Stimulated activated CD4-positive, alpha-beta T cell treated with anti-CD3 and anti-CD28 coated beads, Interleukin-1b, Interleukin-23, amount 100 ng/mL, for 4 hours (primary cell): ENCODE data around the gene EHD4.

ENCODE experiments used
- DNase-seq, 2 donors: peaks; one replicate each; pipeline ENCODE4 v3.0.0-alpha.2; 2020; ENCODE audit warnings: low read depth in 2 of 2

EHD4 gene

GRCh38 chr15:41957021-41957897, 15.1 kb downstream of the EHD4 start:
- no peak for DNase-seq

DNA sequence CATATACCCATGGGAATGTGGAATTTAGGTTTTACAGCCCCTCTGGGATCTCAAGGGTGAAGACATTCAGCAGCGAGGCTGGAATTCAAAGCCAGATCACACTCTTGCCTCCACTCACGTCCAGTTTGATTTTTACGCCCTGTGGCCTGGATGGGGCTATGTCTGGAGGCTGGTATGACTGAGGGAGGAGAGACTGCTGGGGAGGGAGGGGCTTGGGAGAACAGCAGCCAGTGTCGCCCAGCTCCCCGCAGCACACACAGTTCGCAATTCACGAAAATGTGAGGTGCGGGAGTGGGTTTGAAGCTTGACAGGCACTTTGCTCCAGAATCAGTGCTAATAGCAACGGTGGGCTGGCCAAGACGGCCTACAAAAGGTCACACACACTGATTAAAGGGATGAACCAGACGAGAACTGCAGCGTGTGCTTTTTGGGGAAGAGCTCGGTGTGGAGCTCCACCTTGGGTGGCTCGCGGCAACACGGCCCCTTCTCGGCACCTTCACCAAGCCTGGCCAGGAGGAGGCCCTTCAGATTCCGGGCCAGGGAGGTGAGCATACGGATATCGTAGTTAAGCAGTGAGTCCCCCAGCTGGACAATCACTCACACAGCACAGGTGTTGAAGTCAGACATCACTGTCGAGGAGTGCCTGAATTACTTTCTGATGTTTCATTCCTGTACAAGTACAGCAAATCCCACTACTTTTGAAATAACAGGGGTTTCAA, 16.4 kb downstream of the EHD4 start:
- DNase-seq, result no peak

GRCh38 chr15:41955100-41955499, 17.3 kb downstream of the EHD4 start:
- DNase-seq, result no peak

- DNase-seq, result no peak
These were observed 18.3 kb downstream of the EHD4 start for GRCh38 chr15:41954036-41954435.

- no peak for DNase-seq
These were observed 20.3 kb downstream of the EHD4 start for GRCh38 chr15:41952013-41952563.

GRCh38 chr15:41951571-41951970, 20.8 kb downstream of the EHD4 start:
- DNase-seq, result no peak

GRCh38 chr15:41950489-41950888, 21.9 kb downstream of the EHD4 start:
- no peak for DNase-seq

DNA sequence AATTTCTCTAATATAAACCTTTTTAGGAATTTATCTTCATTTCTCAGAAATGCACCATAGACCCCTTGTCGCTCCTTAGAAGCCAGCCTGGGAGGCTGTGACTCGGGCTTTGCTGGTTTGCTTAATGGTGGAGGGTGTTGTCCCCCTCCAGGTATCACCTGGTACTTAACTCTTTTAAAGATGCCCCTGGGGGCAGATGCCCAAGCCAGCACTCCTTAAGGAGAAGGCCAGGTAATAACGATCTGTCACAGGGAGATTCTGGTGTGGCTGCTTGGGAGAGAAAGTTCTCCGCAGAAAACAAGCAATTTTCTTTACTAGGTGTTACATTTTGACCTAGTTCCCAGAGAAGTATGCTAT, 22.3 kb downstream of the EHD4 start:
- DNase-seq, result no peak

- DNase-seq, result no peak
These were observed 22.8 kb downstream of the EHD4 start for GRCh38 chr15:41949401-41950126.

- DNase-seq, result no peak
These were observed 23.9 kb downstream of the EHD4 start for GRCh38 chr15:41948490-41948889.

DNA sequence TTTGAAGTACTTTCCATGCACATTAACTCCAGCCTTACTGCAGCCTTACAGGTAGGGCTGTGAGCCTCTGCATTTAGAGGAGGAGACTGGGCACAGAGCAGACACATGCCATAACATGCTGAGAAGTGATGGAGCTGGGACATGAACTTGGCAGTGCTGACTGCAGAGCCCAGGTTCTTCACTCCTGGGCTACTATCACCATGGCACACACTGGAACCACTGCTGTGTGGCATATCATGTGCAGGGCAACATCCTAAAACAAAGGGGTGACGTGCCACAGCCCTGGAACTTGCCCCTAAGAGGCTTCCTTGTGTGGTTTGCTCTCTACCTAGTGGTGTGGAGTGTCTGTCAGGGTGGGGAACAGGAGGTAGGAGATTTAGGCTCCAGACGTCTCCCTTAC, 25.4 kb downstream of the EHD4 start:
- DNase-seq, result no peak

DNA sequence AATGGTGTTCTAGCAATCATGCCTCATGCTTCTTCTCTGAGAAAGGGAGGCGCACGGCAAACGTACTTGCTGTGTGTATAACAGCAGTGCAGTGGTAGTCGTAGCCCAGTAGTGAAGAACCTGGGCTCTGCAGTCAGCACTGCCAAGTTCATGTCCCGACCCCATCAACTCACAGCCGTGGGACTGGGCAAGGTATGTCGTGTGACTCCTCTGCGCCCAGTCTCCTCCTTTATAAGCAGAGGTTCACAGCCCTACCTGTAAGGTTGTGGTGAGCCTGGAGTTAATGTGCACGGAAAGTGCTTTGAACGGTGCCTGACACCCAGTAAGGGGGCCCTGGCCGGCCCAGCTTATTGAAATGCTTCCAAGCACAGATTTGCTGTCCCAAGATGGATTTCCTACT, 26.6 kb downstream of the EHD4 start:
- no peak for DNase-seq

DNA sequence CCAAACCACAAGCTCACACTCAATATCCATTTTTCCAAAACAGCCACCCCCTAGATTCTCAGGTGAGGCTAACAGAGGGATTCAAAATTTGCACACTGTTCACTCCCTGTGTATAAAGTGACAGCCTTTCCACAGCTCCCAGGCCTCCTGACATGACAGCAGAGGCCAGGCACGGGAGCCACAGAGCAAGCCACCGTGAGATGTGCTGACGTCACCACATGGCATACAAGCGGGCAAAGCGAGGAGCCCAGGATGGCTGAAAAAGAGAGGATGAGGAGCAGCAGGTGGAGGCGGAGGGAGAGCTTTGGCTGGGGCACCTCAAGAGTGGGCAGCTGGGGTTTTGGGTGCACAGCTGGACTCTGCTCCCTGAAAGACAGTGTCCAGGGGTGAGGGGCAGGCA, 27.1 kb downstream of the EHD4 start:
- no peak for DNase-seq

- DNase-seq, result no peak
These were observed 27.9 kb downstream of the EHD4 start for GRCh38 chr15:41944313-41944940.

DNA sequence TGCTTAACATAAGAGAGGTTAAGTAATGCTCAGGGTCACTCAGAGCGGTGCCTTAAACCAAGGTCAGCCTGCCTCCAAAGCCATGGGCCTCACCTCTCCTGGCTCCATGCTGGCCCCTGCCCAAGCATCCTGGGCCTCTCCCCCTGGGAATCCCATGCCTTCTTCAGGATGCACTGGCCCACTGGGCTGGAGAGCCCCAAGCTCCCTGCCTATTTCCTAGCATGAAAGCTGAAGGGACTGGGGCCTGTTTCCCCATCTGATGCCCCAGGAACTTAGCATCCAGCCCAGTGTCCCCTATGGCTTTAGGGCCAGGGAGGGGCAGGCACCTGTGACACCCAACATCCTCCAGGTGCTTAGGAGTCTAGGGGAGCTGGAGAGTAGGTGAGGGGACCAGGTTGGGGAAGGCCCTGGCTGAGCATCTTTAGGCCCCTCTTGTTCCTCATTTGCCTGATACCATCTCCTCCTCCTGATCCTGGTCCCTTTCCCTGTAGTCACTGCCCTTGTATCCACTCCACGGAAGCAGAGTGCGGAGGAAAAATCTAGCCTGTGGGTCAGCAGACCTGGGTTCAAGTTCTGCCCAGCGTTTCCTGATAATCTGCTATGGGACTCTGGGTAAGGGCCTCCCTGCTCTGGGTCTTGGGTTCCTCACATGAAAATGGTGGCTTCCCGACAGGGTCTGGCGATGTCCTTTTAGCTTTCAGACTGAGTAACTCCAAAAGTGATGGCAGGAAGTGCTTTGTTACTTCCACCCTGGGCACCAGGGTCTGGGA, 28.6 kb downstream of the EHD4 start:
- no peak for DNase-seq

DNA sequence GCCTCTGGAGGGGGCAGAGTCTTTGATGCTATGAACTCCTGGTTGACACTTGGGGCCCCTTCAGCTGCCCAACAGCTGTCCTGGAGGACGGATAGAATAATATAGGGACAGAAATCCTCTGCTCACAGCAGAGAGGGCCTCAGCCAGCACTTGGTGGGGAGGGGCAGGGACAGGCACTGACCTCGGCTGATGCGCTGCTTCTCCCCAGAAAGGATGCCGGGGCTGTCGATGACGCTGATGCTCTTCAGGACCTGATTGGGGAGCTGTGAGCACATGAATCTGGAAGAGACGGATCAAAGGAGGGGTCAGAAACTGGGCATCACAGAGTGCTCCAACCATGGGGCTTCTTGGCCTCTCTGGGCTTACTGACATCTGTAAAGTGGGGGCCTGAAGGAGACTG, 29.5 kb downstream of the EHD4 start:
- no peak for DNase-seq

DNA sequence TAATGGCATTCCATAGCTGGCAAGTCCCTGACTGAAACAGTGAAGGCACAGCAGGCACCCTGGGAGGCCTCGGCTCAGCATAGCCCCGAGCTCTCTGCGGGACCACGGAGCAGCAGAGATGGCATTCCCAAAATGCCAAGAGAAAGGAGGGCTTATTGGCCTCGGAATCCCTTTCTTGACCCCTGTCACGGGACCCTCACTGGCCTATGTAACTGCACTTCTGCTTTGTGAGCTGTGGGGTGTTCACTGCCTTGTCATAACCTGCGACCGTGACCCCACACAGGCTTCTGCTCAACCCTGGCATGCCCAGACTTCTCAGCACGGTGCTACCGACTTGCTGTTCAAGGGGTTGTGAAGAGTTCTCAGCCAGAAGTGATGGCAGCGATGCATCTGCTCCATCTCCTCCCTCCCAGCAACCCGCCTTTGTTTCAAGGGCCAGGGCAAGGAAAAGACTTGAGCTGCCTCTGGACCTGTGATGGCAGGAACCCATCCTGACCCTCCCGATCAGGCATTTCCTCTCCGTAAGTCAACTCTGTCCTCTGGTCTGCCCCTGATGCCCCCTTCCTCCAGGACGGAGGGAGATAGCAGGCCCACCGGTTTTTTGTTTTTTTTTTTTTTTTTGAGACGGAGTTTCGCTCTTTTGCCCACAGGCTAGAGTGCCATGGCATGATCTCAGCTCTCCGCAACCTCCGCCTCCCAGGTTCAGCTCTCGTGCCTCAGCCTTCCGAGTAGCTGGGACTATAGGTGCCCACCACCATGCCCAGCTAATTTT, 30.5 kb downstream of the EHD4 start:
- no peak for DNase-seq

- DNase-seq, result peak; percentile 24 to 36
These were observed 31.9 kb downstream of the EHD4 start for GRCh38 chr15:41940441-41940857.

- DNase-seq, result no peak
These were observed 32.4 kb downstream of the EHD4 start for GRCh38 chr15:41939986-41940385.

GRCh38 chr15:41937568-41937923, 34.8 kb downstream of the EHD4 start:
- DNase-seq, result no peak
